ENCODE measurements around the gene HOXC9. TPM values are rescaled to one million over a fixed set of nuclear protein-coding genes. Genes with fewer than 3 reads are reported as not detected.
A peak's percentile ranks its signal among the peaks of the same experiment; 100 is the strongest.

Gene HOXC9
- total RNA-seq, 1 experiment from 2014 or later = 21.1 TPM

- no peak overlapping the region for H3K4me3 ChIP-seq (ENCODE audit: low read depth, low read length, poor library complexity, severe bottlenecking)
These were observed 7.5 kb upstream of the HOXC9 start for GRCh38 chr12:53992377-53992889.

GRCh38 chr12:53993162-53994008 lies 6.6 kb upstream of the HOXC9 start:
- H3K27me3 ChIP-seq (replicated peaks; ENCODE audit: insufficient read depth, low read depth, low read length, poor library complexity) = no peaks in the 10 kb centered on the region
- H3K9me3 ChIP-seq (ENCODE audit: low read depth, low read length, poor library complexity, severe bottlenecking) = no peaks in the 10 kb centered on the region
- H3K4me3 ChIP-seq (ENCODE audit: low read depth, low read length, poor library complexity, severe bottlenecking) = peak overlapping the region; percentile 70
- CTCF ChIA-PET = no interaction called here
- TF ChIP-seq CTCF (conservative IDR thresholded peaks at IDR 0.05; ENCODE audit: low read depth, low read length) (no peak), EZH2 (IDR thresholded peaks at IDR 0.05; ENCODE audit: borderline replicate concordance, low read depth, low read length, poor library complexity, severe bottlenecking) (no peak)
- DNase-seq (ENCODE audit: low spot score) = no peak
- H3K4me1 ChIP-seq (ENCODE audit: insufficient read depth, low read length, poor library complexity, severe bottlenecking) = peaks cover 85% of the 10 kb centered on the region
- H3K36me3 ChIP-seq (ENCODE audit: insufficient read depth, low read length, poor library complexity, severe bottlenecking) = no peaks in the 10 kb centered on the region
- H3K27ac ChIP-seq (ENCODE audit: low read depth, low read length, poor library complexity, severe bottlenecking) = peak overlapping the region; percentile 98
- intact Hi-C loops (cut with micrococcal nuclease; ENCODE audit: unreplicated experiment) = no loop called here
- POLR2A ChIA-PET (ENCODE audit: low non-redundant PET) = interaction anchor here (0.8 kb wide), 1 partner anchor 19 kb away, joined by 3 read pairs; no protein-coding TSS in a partner anchor
- no TSS peak for BruUV-seq (replicated peaks)

More at GRCh38 chr12:53992377-53992889, 7.5 kb upstream of the HOXC9 start:
- Histone ChIP-seq H3K4me1 (ENCODE audit: insufficient read depth, low read length, poor library complexity, severe bottlenecking) (peaks cover 85% of the 10 kb centered on the region), H3K27ac (ENCODE audit: low read depth, low read length, poor library complexity, severe bottlenecking) (no peak overlapping the region), H3K27me3 (replicated peaks; ENCODE audit: insufficient read depth, low read depth, low read length, poor library complexity) (no peaks in the 10 kb centered on the region), H3K9me3 (ENCODE audit: low read depth, low read length, poor library complexity, severe bottlenecking) (no peaks in the 10 kb centered on the region), H3K36me3 (ENCODE audit: insufficient read depth, low read length, poor library complexity, severe bottlenecking) (no peaks in the 10 kb centered on the region)
- DNase-seq (ENCODE audit: low spot score) = no peak
- ChIA-PET POLR2A (ENCODE audit: low non-redundant PET) (no interaction called here), CTCF (interaction anchor here (0.5 kb wide), 1 partner anchor 89 kb away, joined by 4 read pairs; no protein-coding TSS in a partner anchor)
- no peak for TF ChIP-seq CTCF (conservative IDR thresholded peaks at IDR 0.05; ENCODE audit: low read depth, low read length)
- no peak for TF ChIP-seq EZH2 (IDR thresholded peaks at IDR 0.05; ENCODE audit: borderline replicate concordance, low read depth, low read length, poor library complexity, severe bottlenecking)
- no TSS peak for BruUV-seq (replicated peaks)
- intact Hi-C loops (cut with micrococcal nuclease; ENCODE audit: unreplicated experiment) = no loop called here

GRCh38 chr12:53994009-53994263 lies 6.0 kb upstream of the HOXC9 start:
- CTCF ChIA-PET = no interaction called here

More at GRCh38 chr12:53994009-53994263, 6.0 kb upstream of the HOXC9 start:
- POLR2A ChIA-PET (ENCODE audit: low non-redundant PET) = interaction anchor here (0.8 kb wide), 1 partner anchor 20 kb away, joined by 3 read pairs; no protein-coding TSS in a partner anchor
- DNase-seq (ENCODE audit: low spot score) = no peak
- TF ChIP-seq EZH2 (IDR thresholded peaks at IDR 0.05; ENCODE audit: borderline replicate concordance, low read depth, low read length, poor library complexity, severe bottlenecking) (no peak), CTCF (conservative IDR thresholded peaks at IDR 0.05; ENCODE audit: low read depth, low read length) (no peak)
- Histone ChIP-seq H3K27me3 (replicated peaks; ENCODE audit: insufficient read depth, low read depth, low read length, poor library complexity) (no peaks in the 10 kb centered on the region), H3K4me3 (ENCODE audit: low read depth, low read length, poor library complexity, severe bottlenecking) (peak overlapping the region; percentile 70), H3K4me1 (ENCODE audit: insufficient read depth, low read length, poor library complexity, severe bottlenecking) (peaks cover 85% of the 10 kb centered on the region), H3K27ac (ENCODE audit: low read depth, low read length, poor library complexity, severe bottlenecking) (peak overlapping the region; percentile 98), H3K36me3 (ENCODE audit: insufficient read depth, low read length, poor library complexity, severe bottlenecking) (no peaks in the 10 kb centered on the region), H3K9me3 (ENCODE audit: low read depth, low read length, poor library complexity, severe bottlenecking) (no peaks in the 10 kb centered on the region)
- intact Hi-C loops (cut with micrococcal nuclease; ENCODE audit: unreplicated experiment) = no loop called here
- no TSS peak for BruUV-seq (replicated peaks)
